ENCODE results near the gene TEX261.
"Not testable (repeated sequence)": the region's sequence is repeated elsewhere in the genome, so short reads cannot be mapped to it uniquely, and the experiment has no call there.

The TEX261 gene

GRCh38 chr2:71003396-71003795, 8.7 kb upstream of the TEX261 start:
- H3K4me3 ChIP-seq (ENCODE audit: low read depth, low read length), result no peak overlapping the region
- TF ChIP-seq, protein P1, sequence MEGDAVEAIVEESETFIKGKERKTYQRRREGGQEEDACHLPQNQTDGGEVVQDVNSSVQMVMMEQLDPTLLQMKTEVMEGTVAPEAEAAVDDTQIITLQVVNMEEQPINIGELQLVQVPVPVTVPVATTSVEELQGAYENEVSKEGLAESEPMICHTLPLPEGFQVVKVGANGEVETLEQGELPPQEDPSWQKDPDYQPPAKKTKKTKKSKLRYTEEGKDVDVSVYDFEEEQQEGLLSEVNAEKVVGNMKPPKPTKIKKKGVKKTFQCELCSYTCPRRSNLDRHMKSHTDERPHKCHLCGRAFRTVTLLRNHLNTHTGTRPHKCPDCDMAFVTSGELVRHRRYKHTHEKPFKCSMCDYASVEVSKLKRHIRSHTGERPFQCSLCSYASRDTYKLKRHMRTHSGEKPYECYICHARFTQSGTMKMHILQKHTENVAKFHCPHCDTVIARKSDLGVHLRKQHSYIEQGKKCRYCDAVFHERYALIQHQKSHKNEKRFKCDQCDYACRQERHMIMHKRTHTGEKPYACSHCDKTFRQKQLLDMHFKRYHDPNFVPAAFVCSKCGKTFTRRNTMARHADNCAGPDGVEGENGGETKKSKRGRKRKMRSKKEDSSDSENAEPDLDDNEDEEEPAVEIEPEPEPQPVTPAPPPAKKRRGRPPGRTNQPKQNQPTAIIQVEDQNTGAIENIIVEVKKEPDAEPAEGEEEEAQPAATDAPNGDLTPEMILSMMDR (IDR thresholded peaks at IDR 0.05; ENCODE audit: low read depth, low read length), result no peak

- no peak overlapping the region for H3K4me3 ChIP-seq (ENCODE audit: low read depth, low read length)
- TF ChIP-seq, protein P1 (IDR thresholded peaks at IDR 0.05; ENCODE audit: low read depth, low read length), result no peak
Measured at GRCh38 chr2:71001981-71002570, 7.4 kb upstream of the TEX261 start.

GRCh38 chr2:71001592-71001927, 6.9 kb upstream of the TEX261 start:
- H3K4me3 ChIP-seq (ENCODE audit: low read depth, low read length), result no peak overlapping the region
- TF ChIP-seq, protein P1 (IDR thresholded peaks at IDR 0.05; ENCODE audit: low read depth, low read length), result no peak

DNA sequence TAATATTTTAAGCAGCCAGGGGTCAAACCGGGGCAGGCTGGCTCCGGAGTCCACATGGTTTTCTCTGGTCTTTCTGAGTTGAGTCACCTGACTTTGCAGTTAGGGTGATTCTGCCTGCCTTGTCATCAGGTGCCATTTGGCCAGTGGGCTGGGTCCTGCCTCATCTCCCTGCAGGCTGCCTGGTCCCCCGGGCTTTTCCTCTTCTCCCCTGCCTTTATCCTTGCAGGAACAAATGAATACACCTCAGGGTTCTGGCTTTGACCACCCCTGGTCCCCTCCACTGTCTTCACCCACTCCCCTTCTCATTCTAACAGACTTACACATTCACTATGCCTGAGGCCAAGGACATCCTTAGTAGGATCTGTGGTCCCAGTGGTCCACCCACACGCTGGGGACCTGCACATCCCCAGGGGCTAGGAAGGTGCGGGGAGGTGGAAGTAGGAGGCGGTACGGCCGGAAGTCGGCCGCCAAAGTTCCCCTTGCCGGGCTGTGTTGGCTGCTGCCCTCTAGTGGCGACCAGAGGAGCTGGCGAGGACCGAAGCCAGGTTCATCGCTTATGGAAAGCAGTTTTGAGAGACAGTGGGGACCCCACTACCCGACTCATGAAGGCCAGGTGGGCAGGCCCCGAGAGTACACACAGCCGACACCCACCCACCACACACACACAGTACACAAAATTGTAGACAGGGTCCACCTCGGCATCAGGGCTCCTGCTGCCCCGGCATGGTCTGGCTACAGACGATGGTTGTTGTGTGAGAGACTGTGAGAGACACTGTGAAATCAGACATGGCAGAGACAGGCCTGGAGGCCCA, 6.3 kb upstream of the TEX261 start:
- TF ChIP-seq, protein P1 (IDR thresholded peaks at IDR 0.05; ENCODE audit: low read depth, low read length), result peak; percentile 87
- H3K4me3 ChIP-seq (ENCODE audit: low read depth, low read length), result peak overlapping the region; percentile 17; the same call in 1 of the 2 replicates

- not testable (repeated sequence) for H3K4me3 ChIP-seq (ENCODE audit: low read depth, low read length)
Measured at GRCh38 chr2:70999931-71000330, 5.3 kb upstream of the TEX261 start.

DNA sequence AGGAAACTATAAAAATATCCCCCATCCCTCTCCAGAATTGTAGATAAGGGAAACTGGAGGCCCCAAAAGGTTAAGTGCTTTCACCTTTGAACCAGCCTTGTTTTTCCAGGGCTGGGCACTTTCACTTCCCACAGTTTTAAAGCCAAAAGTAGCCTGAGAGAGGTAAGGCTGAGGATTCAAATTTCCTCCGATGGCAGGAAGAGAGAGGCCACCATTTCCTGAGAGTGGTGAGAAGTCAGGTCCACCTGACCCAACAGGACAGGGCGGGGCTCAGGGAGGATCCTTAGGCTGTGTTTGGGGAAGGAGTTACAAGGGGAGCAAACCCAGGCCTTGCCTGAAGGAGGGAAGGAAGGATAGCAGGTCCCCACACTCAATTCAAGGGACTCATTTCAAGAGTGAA, 4.7 kb upstream of the TEX261 start:
- no peak overlapping the region for H3K4me3 ChIP-seq (ENCODE audit: low read depth, low read length)
- TF ChIP-seq, protein P1 (IDR thresholded peaks at IDR 0.05; ENCODE audit: low read depth, low read length), result no peak

DNA sequence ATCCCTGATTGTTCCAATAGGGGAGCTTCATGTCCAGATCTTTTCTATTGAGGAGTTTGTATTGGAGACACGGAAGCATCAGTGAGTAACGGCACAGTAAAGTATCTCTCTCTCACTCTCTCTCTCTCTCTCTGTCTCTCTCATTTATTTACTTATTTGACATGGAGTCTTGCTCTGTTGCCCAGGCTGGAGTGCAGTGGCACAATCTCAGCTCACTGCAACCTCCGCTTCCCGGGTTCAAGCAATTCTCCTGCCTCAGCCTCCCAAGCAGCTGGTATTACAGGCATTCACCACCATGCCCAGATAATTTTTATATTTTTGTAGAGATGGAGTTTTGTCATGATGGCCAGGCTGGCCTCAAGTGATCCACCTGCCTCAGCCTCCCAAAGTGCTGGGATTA, 4.2 kb upstream of the TEX261 start:
- not testable (repeated sequence) for H3K4me3 ChIP-seq (ENCODE audit: low read depth, low read length)

DNA sequence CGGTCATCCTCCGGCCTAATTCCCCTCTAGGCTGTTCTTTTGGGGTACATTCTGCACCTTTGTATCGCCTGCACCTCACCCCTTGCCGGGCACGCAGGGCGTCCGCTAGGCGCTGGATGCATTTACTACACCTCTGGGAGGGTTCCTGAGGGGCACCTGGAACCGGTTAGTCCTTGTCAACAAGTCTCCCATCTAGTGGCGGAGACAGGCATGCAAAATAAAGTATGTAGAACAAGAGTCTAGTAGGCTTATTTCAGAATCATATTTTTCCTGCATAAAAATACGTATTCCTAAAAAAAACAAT, 705 bp upstream of the TEX261 start:
- TF ChIP-seq, protein P1 (IDR thresholded peaks at IDR 0.05; ENCODE audit: low read depth, low read length), result no peak
- H3K4me3 ChIP-seq (ENCODE audit: low read depth, low read length), result peak overlapping the region; percentile 72

Data from WI38 (cell line).